NCI-H526 treated with DMSO at 0.1 percent for 48 hours (cell line): ENCODE measurements around the gene ARHGAP10.
"Not testable (repeated sequence)": the region's sequence is repeated elsewhere in the genome, so short reads cannot be mapped to it uniquely, and the experiment has no call there.

Experiments used
- DNase-seq: peaks from one replicate; lab custom pipeline; 2025; lab: John Stamatoyannopoulos, UW

The ARHGAP10 gene

DNA sequence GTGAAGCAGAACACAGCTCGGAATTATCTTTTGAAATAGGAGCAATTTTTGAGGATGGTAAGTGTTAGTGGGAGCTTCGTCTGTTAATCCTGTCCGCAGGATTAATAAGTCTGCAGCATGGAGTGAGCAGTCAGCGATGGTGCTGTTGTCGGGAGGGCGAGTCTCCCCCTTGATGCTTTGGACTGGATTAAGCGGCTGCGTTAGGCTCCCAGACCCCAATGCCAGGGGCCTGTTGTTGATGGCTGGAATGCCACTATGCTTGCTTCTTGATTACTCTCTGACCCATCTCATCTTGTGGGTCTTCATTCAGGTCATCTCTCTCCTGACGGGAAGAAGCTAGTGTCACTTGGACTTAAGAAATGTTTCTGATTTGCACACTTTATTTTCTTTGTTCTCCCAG is 332.6 kb downstream of the ARHGAP10 start:
- no peak for DNase-seq

- DNase-seq: no peak
Observed at GRCh38 chr4:148065075-148065474, 333.2 kb downstream of the ARHGAP10 start.

DNA sequence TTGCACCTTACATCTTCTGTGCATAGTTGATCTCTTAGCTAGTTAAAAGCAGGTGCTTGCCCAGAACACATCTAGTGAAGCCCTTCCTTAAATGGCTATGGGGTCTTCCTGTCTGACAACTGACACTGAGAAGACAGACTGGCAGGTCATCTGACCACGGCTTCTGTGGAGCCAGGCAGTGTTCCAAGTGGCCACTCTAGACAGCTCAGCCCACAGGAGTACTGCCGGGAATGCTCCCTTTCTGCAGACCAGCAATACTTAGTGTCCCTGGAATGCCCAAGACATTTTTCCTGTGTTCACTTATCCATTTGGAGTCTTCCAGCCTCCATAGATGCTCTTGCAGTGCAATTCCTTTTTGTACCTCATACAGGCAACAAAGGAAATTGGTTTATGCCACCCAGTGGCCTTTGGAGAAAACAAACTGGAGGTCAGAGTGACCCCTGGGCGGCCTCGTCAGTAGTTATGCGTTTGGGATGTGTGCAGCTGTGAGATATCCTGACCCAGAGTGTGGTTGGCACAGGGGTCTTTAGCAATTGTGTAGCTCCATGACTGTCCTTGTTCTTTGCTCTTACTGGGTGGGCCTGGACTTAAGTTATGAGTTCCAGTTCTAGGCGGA is 335.5 kb downstream of the ARHGAP10 start:
- DNase-seq: no peak

- DNase-seq: no peak
Observed at GRCh38 chr4:148068065-148068911, 336.4 kb downstream of the ARHGAP10 start.

DNA sequence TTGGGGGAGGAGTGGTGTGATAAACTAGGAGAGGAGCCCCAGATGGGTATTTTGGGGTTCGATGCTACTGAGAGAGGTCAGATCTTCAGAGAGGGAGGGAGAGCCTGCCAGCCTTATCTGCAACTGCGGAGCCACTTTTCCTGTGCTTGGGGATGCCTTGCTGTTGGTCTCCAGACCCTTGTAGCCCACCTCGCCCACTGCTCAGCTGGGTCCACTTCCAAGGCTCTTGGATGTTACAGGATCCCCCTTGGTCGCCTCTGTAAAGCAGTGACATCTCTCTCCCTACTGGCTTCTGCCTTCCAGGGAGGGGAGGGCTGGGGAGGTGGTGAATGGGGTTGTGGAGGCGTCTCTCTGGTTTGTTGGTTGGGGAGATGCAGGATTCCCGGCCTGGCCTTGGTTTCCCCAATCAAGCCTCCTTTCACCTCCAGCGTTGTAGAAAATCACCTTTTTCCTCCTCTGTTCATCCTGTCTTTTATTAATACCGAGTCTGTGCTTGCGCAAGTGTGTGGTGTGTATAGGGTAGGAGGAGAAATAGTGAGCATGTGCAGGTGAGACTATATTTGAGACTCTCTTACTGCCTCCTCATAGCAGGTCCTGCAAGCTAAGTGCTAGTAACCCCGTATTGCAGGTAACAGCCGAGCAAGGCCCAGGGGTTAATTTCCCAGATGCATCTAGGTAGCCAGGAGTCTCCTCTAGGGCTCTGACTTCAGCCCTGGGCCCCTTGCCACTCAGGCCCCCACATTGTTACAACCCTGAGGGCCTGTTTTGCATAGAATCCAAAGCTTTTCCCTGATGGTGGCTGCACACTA is 337.4 kb downstream of the ARHGAP10 start:
- no peak for DNase-seq

GRCh38 chr4:148069895-148070178 is 337.9 kb downstream of the ARHGAP10 start:
- no peak for DNase-seq

GRCh38 chr4:148071009-148071408 is 339.1 kb downstream of the ARHGAP10 start:
- DNase-seq: no peak

DNA sequence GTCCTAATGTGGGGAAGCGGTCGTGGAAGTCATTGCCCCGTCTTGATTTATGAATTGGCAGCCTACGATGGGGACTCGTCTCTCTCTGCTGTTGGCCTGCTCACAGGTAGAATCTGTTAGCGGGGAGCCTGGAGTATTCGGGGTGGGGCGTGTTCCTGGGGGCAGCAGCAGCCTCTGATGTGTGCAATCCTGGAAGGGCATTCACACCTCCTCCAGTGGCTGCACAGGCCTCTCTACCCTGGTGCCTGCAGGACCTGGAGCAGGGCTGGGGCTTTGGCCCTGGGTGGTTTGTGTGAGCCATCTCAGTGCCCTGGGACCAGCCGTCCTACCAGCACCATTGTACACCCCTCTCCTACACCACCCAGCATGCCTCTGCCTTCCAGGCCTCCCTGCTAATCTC is 340.9 kb downstream of the ARHGAP10 start:
- DNase-seq: no peak

- DNase-seq: no peak
Observed at GRCh38 chr4:148073349-148073748, 341.5 kb downstream of the ARHGAP10 start.

GRCh38 chr4:148074462-148074861 is 342.6 kb downstream of the ARHGAP10 start:
- no peak for DNase-seq

GRCh38 chr4:148075438-148075837 is 343.6 kb downstream of the ARHGAP10 start:
- DNase-seq: no peak

DNA sequence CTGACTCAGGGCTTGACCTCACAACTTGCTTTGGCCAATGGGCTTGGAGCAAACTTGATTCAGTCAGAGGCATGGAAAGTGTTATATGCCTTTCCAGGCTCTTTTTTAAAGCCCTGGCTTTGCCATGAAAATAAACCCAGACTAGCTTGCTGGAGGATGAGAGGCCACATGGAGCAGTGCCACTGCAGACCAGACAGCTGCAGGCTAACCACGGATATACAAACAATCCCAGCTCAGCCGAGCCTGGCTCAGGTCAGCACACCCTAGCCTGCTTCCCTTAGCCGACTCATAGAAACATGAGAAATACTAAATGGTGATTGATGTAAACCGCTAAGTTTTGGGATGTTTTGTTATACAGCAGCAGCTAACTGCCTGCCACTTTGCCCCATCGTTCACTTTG is 345.1 kb downstream of the ARHGAP10 start:
- DNase-seq: no peak

GRCh38 chr4:148077581-148077980 is 345.7 kb downstream of the ARHGAP10 start:
- DNase-seq: no peak

- DNase-seq: no peak
Observed at GRCh38 chr4:148078061-148078460, 346.2 kb downstream of the ARHGAP10 start.

GRCh38 chr4:148079961-148080360 is 348.1 kb downstream of the ARHGAP10 start:
- DNase-seq: no peak

- DNase-seq: no peak
Observed at GRCh38 chr4:148081267-148081666, 349.4 kb downstream of the ARHGAP10 start.

DNA sequence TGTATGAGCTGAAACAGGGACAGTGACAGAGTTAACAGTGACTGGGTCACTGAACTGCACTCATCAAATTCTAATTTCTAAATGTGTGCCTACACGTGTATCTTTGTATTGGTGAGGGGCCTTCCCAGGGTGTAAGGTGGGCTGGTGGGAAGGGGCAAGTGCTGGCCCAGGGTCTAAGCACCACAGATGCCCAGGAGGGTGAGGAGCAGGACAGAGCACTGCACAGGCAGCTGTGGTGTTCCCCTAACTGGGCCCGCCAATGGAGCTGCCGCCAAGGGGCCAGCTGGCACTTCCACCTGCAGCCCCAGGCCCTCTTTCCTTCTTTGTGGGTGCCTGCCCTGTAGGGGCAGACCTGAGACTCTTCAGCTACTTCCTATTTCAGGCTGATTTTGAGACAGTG is 349.9 kb downstream of the ARHGAP10 start:
- DNase-seq: no peak

GRCh38 chr4:148083073-148083472 is 351.2 kb downstream of the ARHGAP10 start:
- not testable (repeated sequence) for DNase-seq

- DNase-seq: no peak
Observed at GRCh38 chr4:148089624-148090023, 357.7 kb downstream of the ARHGAP10 start.

GRCh38 chr4:148090029-148090428 is 358.1 kb downstream of the ARHGAP10 start:
- DNase-seq: no peak

DNA sequence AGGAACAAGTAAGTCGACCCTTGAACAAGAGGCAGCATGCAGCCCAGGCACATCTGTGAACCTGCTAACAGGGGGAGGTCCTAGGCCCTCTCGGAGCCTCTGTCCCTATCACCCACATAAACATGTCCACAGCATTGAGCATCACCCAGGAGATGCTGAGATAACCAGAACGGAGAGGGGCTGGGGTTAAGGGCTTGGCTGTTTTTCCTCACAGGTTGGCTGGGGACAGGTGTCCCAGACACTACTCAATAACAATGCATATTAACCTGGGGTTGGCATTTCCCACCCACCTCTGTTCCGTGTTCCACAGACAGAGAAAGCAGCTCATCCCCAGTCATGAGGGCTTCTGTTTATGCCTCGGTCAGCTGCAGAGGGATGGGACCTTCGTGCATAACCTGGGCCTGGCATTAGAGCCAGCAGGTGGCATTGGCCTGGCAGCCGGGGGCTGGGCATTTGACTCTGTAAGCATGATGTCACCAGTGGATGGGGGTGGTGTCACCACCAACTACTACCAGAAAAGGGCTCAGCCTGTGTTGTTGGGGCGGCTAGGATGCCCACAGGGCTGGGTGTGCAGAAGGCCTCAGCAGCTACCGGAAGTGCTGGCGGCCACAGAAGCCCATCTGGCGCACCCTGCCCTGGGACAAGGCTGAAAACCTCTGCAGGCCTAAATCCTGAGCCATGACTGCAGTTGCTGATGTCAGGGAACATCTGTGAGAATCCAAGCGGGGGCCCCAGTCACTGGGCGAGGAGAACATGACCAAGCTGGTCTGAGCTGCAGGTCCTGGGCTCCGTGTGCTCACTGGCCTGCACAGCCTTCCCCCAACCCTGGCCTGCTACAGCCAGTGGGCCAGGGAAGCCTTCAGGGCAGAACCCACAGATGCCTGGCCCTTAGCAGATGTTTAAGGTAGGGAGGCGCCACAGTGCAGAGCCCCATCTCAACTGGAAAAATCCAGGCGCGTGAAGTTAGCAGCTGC is 358.9 kb downstream of the ARHGAP10 start:
- DNase-seq: no peak

DNA sequence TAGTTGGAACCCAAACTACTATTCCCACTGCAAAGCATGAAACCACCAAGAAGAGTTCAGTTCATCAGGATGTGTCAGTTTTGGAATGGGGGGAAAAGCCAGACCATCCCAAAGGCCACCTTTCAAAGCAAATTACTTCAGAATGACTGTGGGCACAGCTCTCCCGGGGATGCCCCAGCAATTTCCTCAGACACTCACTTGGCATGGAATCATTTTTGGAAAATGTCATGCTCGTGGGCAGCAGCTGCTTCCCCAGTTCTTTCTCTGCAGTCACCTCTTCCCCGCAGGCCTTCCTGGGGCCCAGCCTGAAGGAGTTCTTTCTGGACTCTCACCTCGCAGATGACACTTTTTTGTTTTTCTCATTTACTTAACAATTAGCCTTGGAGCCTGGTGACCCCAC is 360.0 kb downstream of the ARHGAP10 start:
- DNase-seq: no peak
